Body of pancreas (tissue), 4 donors: Measurements from ENCODE around the gene SETBP1. TPM values are rescaled to one million over a fixed set of nuclear protein-coding genes. Genes with fewer than 3 reads are reported as not detected.

Experiments
- ATAC-seq: fragments of 150-250 bp; one replicate; pipeline ENCODE4 v1.9.1; 2016
- DNase-seq, 4 donors: peaks; one replicate each; pipeline ENCODE4 v3.0.0-alpha.2; 2019
- H3K27ac ChIP-seq, 4 donors: fragments of 200-600 bp; sonication (generic); 1 replicate in 3 of 4; 2 replicates in 1 of 4; pipeline versions ENCODE4 v1.5.1 to v1.6.1; 2016 to 2019; ENCODE audit warnings: mild to moderate bottlenecking in 1 of 4, mixed read lengths in 1 of 4, moderate library complexity in 1 of 4
- H3K27me3 ChIP-seq, 2 donors: fragments of 200-600 bp; sonication (generic); one replicate each; pipeline ENCODE4 v1.6.0; 2016; ENCODE audit warnings: mild to moderate bottlenecking in 1 of 2
- H3K36me3 ChIP-seq, 2 donors: fragments of 200-600 bp; sonication (generic); replicated peaks in 1 of 2; 2 replicates each; pipeline ENCODE4 v1.5.1; 2016; ENCODE audit warnings: low read depth in 2 of 2; ENCODE audit not compliant: insufficient read depth in 1 of 2
- H3K4me1 ChIP-seq: fragments of 200-600 bp; sonication (generic); one replicate; pipeline ENCODE4 v1.6.0; 2016
- H3K4me3 ChIP-seq, 2 donors: fragments of 200-600 bp; sonication (generic); 1 replicate in 1 of 2; 2 replicates in 1 of 2; pipeline ENCODE4 v1.5.1; 2016 to 2019
- H3K9me3 ChIP-seq, 3 donors: fragments of 200-600 bp; sonication (generic); 1 replicate in 2 of 3; 2 replicates in 1 of 3; pipeline ENCODE4 v1.5.1; 2016
- POLR2A ChIP-seq, 3 donors: fragments of 450-650 bp; IDR thresholded peaks; one replicate each; pipeline ENCODE4 v1.6.1; 2016; ENCODE audit warnings: antibody characterized with exemption in 3 of 3, mild to moderate bottlenecking in 2 of 3
- WGBS, 2 donors: methylation state at CpG; one replicate each; pipeline ENCODE4 v1.1.5; 2017; 5-methylcytosine and 5-hydroxymethylcytosine counted together
- intact Hi-C: fragments of 100-400 bp; cut with DNase I; formaldehyde crosslinking; loops from one replicate; pipeline ENCODE4 v1.15.1; 2023
- total RNA-seq, 2 donors: library from RNA; depleted of rRNA; stranded (reverse); fragments of >200 nt; gene quantifications; one replicate each; pipeline ENCODE4 v1.1.0, GENCODE V29; 2016
- TF ChIP-seq, protein P1 (sequence below), 7 experiments: fragments of 450-650 bp in 4 of 7; fragments of 200-600 bp in 3 of 7; sonication (generic) in 3 of 7; IDR thresholded peaks; one replicate each; pipeline ENCODE4 v1.5.1; 2016 to 2019; ENCODE audit warnings: antibody characterized with exemption in 7 of 7

SETBP1 gene
- total RNA-seq, 2 donors from 2014 or later = 23.6 to 37.2 TPM

DNA sequence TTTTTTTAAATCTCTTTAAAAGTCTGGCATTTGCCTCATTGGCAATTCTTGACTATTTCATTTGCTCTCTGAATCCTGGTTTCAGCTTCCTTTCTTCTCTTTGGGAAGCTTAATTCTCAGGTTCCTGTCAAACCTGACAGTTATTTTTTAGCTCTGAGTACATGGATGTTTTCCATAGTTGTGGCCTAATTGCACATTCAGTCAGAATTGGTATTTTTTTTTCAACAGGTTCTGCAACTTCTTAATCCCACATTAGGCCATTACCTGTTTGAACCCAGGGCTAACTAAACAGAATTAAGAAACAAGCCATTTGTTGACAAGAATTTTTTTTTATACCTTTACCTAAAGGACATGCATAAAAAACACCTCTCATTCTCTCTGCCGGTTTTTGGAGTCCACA lies 338.8 kb downstream of the SETBP1 start:
- no peaks in the 10 kb centered on the region for H3K36me3 ChIP-seq
- TF ChIP-seq POLR2A (IDR thresholded peaks at IDR 0.05) = no peak
- TF ChIP-seq, protein P1, sequence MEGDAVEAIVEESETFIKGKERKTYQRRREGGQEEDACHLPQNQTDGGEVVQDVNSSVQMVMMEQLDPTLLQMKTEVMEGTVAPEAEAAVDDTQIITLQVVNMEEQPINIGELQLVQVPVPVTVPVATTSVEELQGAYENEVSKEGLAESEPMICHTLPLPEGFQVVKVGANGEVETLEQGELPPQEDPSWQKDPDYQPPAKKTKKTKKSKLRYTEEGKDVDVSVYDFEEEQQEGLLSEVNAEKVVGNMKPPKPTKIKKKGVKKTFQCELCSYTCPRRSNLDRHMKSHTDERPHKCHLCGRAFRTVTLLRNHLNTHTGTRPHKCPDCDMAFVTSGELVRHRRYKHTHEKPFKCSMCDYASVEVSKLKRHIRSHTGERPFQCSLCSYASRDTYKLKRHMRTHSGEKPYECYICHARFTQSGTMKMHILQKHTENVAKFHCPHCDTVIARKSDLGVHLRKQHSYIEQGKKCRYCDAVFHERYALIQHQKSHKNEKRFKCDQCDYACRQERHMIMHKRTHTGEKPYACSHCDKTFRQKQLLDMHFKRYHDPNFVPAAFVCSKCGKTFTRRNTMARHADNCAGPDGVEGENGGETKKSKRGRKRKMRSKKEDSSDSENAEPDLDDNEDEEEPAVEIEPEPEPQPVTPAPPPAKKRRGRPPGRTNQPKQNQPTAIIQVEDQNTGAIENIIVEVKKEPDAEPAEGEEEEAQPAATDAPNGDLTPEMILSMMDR (IDR thresholded peaks at IDR 0.05) = no peak
- H3K4me1 ChIP-seq = peaks cover 8% of the 10 kb centered on the region
- intact Hi-C loops = no loop called here
- no peaks in the 10 kb centered on the region for H3K27me3 ChIP-seq
- no peak for ATAC-seq
- 86 to 89% methylated on average over 1 of the region's 1 CpG for whole genome bisulfite sequencing, 2 donors
- H3K9me3 ChIP-seq = no peaks in the 10 kb centered on the region
- no peak for DNase-seq
- H3K27ac ChIP-seq = no peak overlapping the region
- H3K4me3 ChIP-seq = no peak overlapping the region

DNA sequence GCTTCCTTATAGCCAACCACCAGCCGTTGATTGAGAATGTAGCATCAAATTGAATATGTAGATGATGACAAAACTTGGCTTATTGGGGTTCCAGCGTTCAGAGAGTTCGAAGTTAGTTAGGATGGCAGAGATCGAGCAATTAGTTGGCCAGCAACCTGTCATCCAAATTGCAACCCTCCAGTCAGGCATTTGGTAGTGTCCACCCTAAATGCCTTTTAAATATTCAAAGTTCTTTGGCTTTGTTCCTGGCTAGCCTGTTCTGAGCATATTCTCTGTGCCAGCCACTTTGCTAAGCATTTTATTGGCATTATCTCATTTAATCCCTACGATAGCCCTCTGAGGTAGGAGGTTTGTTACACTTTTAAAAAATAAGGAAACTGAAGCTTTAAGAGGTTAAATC lies 342.8 kb downstream of the SETBP1 start:
- H3K27me3 ChIP-seq = no peaks in the 10 kb centered on the region
- no peak for DNase-seq
- no peaks in the 10 kb centered on the region for H3K9me3 ChIP-seq
- no peak overlapping the region for H3K27ac ChIP-seq
- no peak for ATAC-seq
- H3K36me3 ChIP-seq = no peaks in the 10 kb centered on the region
- no peak for TF ChIP-seq POLR2A (IDR thresholded peaks at IDR 0.05)
- TF ChIP-seq, protein P1 (IDR thresholded peaks at IDR 0.05) = no peak
- H3K4me1 ChIP-seq = no peaks in the 10 kb centered on the region
- WGBS, 2 donors = 94 to 95% methylated on average over 5 of the region's 5 CpGs
- no peak overlapping the region for H3K4me3 ChIP-seq
- intact Hi-C loops = no loop called here

DNA sequence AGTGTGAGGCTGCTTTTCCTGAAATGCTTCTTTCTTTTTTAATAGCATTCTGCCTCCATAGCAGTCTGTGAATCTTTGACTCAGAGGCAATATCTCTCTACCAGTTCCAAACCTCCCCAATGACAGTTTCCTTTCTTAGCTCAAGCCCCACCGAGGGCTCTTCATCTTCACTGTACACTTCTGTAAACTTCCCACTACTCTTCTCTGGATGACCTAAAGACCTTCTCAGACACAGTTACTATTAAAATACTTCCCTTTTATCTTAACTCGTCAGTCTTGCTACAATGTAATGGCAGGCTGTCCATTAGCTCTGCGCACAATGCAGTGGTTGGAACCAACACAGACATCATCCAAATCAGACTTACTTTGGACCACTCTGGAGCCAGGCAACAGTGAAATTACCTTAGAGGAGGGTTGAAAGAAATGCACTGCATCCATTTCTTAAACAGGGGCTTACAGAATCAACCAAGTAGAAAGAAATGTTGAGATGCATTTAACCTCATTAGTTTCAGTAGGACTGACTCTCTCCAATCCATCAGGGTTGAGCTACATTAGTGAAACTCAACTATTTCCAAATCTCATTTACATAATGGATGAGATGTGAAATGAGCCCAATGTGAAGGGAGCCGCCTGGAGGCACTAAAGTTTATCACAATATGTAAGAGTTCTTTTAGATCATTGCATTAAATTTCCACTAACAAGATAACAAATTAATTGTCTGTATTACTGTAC lies 343.8 kb downstream of the SETBP1 start:
- no peak for ATAC-seq
- TF ChIP-seq, protein P1 (IDR thresholded peaks at IDR 0.05) = no peak
- TF ChIP-seq POLR2A (IDR thresholded peaks at IDR 0.05) = no peak
- 79 to 80% methylated on average over 4 of the region's 4 CpGs for WGBS, 2 donors
- H3K36me3 ChIP-seq = no peaks in the 10 kb centered on the region
- H3K27ac ChIP-seq = no peak overlapping the region
- DNase-seq = no peak
- H3K9me3 ChIP-seq = no peaks in the 10 kb centered on the region
- no peaks in the 10 kb centered on the region for H3K27me3 ChIP-seq
- H3K4me3 ChIP-seq = no peak overlapping the region
- H3K4me1 ChIP-seq = no peaks in the 10 kb centered on the region
- intact Hi-C loops = no loop called here

DNA sequence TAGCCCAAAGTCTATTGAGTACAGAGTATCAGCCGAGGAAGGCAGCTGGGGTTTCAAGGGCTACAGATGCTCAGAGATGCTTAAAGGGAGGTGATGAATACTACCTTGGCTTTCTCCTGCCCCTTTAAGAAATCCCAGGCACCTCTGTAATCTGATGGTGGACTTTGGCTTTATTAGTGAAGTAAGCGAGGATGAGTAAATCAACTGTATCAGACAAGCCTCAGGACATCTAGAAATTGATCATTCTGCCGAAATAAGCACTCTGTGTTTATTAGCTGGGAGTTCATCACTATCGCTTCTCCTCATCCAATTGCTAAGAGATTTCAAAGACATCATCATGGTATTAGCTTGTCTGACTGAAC lies 344.4 kb downstream of the SETBP1 start:
- H3K4me1 ChIP-seq = no peaks in the 10 kb centered on the region
- 67 to 81% methylated on average over 4 of the region's 4 CpGs for WGBS, 2 donors
- no peaks in the 10 kb centered on the region for H3K36me3 ChIP-seq
- H3K9me3 ChIP-seq = no peaks in the 10 kb centered on the region
- no peaks in the 10 kb centered on the region for H3K27me3 ChIP-seq
- no peak overlapping the region for H3K4me3 ChIP-seq
- TF ChIP-seq POLR2A (IDR thresholded peaks at IDR 0.05) = no peak
- TF ChIP-seq, protein P1 (IDR thresholded peaks at IDR 0.05) = no peak
- ATAC-seq (no peak), DNase-seq (no peak)
- no peak overlapping the region for H3K27ac ChIP-seq
- intact Hi-C loops = no loop called here

DNA sequence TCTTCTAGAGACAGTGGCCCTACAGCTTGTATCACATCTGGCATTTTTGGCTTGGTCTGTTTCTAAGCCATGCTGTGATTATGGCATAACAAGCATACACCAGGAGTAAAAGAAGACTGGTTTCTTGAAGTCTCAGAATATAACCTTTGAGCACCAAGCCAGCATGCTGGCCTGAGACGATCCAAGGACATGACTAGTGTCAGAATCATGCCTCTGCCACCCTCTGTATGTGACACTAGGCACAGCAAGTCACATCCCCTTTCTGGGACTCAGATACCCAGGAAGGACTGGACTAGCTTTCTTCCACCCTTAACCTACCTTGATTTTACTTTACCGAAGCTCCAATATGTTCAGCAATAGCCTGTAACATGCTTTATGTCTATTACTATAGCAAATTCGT lies 345.5 kb downstream of the SETBP1 start:
- Histone ChIP-seq H3K4me3 (no peak overlapping the region), H3K4me1 (no peaks in the 10 kb centered on the region), H3K36me3 (no peaks in the 10 kb centered on the region), H3K27me3 (no peaks in the 10 kb centered on the region), H3K27ac (no peak overlapping the region), H3K9me3 (no peaks in the 10 kb centered on the region)
- intact Hi-C loops = no loop called here
- no peak for ATAC-seq
- peak in 3 of 4 donors; percentile 20 to 31 (median 22) for DNase-seq
- TF ChIP-seq, protein P1 (IDR thresholded peaks at IDR 0.05) = peak in 3 of 7 experiments; percentile 24 to 36 (median 34)
- no peak for TF ChIP-seq POLR2A (IDR thresholded peaks at IDR 0.05)
- WGBS, 2 donors = 68 to 73% methylated on average over 3 of the region's 3 CpGs
